NOMO-1 (cell line): ENCODE data around the gene MPV17.
A peak's percentile ranks its signal among the peaks of the same experiment; 100 is the strongest.
"Not testable (repeated sequence)": the region's sequence is repeated elsewhere in the genome, so short reads cannot be mapped to it uniquely, and the experiment has no call there.

Source experiments
- DNase-seq, 2 experiments: peaks; one replicate each; lab custom pipeline; 2025; ENCODE audit not compliant: unreplicated experiment in 2 of 2; lab: John Stamatoyannopoulos, UW

Gene MPV17

GRCh38 chr2:27322766-27323595, at the start of gene MPV17:
Gene MPV17 (minus strand): TSS chr2:27323097. CDS start chr2:27322517, 580 bp downstream.
- DNase-seq, result peak; percentile 83 to 87

- DNase-seq, result peak; percentile 74 to 93
Measured at GRCh38 chr2:27370816-27371620, 48.1 kb upstream of the MPV17 start.

- peak; percentile 99 to 100 for DNase-seq
Measured at GRCh38 chr2:27370026-27370815, 47.3 kb upstream of the MPV17 start, which contains the start of the genes EIF2B4 and SNX17. Gene EIF2B4 (minus strand): TSS chr2:27370338. CDS start chr2:27370314, 24 bp downstream. Gene SNX17 (plus strand): TSS chr2:27370616. CDS start chr2:27370744, 128 bp downstream.

GRCh38 chr2:27369471-27370025, 46.7 kb upstream of the MPV17 start:
- peak; percentile 35 to 37 for DNase-seq

GRCh38 chr2:27363933-27364332, 41.0 kb upstream of the MPV17 start:
- DNase-seq, result no peak

- DNase-seq, result no peak
Measured at GRCh38 chr2:27362678-27363420, 40.0 kb upstream of the MPV17 start.

GRCh38 chr2:27356382-27357181, 33.7 kb upstream of the MPV17 start, which contains the start of gene GTF3C2:
Gene GTF3C2 (minus strand): TSS chr2:27356764. CDS start chr2:27343554, 13,210 bp downstream.
- DNase-seq, result peak; percentile 96

- peak; percentile 69 to 82 for DNase-seq
Measured at GRCh38 chr2:27356056-27356381, 33.1 kb upstream of the MPV17 start.

- no peak for DNase-seq
Measured at GRCh38 chr2:27354597-27354927, 31.7 kb upstream of the MPV17 start.

GRCh38 chr2:27353762-27354596, 31.1 kb upstream of the MPV17 start:
- DNase-seq, result no peak

- not testable (repeated sequence) for DNase-seq
Measured at GRCh38 chr2:27353386-27353761, 30.5 kb upstream of the MPV17 start.

- no peak for DNase-seq
Measured at GRCh38 chr2:27351802-27352598, 29.1 kb upstream of the MPV17 start.

GRCh38 chr2:27350106-27350693, 27.3 kb upstream of the MPV17 start:
- DNase-seq, result no peak

GRCh38 chr2:27347641-27348040, 24.7 kb upstream of the MPV17 start:
- DNase-seq, result no peak

GRCh38 chr2:27336173-27336572, 13.3 kb upstream of the MPV17 start:
- DNase-seq, result no peak

GRCh38 chr2:27335311-27335710, 12.4 kb upstream of the MPV17 start:
- no peak for DNase-seq

- DNase-seq, result peak; percentile 1 to 3
Measured at GRCh38 chr2:27324720-27325119, 1.8 kb upstream of the MPV17 start.
